ENCODE results near the gene ANO7.

Gene ANO7

DNA sequence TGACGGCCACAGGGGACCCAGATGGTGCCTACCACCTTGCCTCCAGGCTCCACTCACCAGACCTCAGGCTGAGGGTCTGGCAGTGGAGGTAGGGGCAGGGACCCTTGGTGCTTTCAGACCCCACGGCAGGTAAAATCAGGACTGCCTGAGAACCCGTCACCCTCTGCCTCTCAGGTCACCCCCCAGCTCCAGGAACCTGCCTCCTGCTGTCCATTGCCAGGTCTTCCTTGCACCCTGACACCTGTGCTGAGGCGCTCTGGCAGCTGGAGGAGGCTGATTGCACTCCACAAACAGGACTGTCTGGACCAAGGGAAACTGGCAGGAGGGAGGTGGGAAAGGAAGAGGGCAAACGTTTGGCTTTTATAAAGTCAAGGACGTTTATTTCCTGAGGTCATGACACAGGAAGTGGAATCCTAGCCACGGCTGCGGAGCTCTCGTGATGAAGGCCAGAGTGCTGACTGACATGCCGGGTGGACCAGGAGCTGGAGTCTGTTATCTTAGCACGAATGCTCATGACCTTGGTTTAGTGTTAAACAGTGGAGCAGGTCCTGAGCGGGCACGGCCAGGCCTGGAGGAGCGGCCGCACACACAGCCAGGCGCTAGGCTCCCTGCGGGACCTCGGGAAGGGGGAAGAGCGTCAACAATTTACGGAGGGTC is 40.5 kb downstream of the ANO7 start:
- no peak for DNase-seq (ENCODE audit: low read depth)

DNA sequence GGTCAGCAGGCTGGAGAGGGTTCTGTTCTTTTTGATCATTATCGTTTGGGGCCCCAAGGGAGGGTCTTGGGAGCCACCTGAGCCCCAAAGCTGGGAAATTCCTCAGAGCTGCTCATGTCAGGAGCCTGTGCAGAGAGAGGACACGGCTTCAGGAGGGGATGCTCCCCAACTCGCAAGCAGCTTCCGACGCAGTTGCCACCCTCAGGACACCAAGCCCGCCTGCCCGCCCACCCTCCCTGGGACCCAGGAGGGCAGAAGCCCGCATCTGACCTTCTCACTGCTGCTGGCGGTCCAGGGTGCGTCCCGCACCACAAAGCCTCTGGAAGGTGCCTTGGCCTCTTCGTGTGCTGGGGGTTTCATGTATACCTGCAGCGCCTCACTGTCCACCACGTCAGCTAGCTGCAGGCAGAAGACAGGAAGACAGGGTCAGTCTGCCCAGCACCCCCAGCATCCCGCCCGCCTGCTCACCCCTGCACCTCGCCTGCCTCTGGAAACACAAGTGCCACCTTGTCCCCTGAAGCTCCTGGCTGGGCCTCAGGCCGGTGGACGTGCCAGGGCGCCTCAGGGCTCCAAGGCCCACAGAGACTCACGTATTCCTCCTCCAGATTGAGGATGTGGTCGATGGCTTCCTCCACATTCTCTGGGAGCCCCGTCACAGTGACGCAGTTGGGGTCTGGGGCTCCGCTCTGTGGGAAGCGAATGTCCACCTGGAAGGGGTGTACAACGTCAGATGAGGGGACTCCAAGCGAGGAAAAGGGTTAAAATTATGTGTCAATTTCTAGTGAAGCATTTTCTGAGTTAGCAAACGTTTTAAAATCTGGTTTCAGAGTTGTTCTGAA is 41.3 kb downstream of the ANO7 start:
- no peak for DNase-seq (ENCODE audit: low read depth)

DNA sequence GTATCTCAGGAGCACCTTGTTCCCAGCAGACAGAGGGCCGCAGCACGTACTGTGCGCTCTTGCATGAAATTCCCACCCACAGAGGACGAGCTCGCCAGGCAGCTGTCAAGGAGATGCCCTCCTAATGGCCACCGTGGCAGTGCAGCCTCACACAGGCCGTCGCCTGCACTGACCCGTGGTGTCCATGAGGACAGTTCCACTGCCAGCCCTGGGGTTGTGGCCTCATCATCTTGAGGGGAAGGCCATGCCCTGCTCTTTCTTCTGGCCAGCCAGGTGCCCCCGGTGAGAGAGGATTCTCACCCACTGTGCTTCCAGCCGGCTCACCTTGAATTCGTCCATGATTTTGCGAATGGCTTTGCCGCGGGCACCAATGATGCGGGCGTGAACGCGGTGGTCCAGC is 42.0 kb downstream of the ANO7 start:
- no peak for DNase-seq (ENCODE audit: low read depth)

DNA sequence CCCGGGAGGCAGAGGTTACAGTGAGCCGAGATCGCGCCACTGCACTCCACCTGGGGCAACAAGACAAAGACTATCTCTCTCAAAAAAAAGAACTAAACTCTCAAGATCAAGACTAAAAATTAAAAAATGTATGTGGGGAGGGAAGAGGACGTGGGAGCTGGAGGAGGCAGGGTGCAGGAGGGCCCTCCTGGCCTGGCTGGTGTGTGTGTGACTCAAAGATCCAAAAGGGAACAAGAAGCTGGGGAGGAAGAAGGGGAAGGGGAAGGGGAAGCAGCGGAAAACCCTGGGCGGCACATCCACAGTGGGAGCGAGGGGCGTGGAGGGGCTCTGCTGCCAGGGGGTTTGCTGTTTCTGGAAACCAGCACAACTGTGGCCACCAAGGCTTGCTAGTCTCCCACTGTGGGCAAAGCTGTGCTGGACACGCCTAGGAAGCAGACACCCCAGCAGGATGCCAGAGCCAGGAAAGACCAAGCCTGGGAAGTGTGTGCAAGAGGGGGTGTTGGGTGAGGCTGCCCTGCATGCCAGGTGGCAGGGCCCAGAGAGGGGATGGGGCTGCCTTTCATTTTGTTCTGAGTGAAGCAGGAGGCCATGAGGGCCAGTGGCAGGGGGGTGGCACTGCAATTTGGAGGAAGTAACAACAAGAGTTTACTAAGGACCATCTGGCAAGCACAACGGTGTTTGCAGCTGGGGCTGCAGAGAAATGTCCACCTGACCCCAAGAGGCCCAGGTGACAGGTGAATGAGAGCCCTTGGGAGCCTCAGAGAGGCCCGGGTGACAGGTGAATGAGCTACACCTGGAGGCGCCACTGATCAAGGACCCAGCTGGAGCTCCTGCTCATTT is 44.5 kb downstream of the ANO7 start:
- DNase-seq (ENCODE audit: low read depth): no peak

DNA sequence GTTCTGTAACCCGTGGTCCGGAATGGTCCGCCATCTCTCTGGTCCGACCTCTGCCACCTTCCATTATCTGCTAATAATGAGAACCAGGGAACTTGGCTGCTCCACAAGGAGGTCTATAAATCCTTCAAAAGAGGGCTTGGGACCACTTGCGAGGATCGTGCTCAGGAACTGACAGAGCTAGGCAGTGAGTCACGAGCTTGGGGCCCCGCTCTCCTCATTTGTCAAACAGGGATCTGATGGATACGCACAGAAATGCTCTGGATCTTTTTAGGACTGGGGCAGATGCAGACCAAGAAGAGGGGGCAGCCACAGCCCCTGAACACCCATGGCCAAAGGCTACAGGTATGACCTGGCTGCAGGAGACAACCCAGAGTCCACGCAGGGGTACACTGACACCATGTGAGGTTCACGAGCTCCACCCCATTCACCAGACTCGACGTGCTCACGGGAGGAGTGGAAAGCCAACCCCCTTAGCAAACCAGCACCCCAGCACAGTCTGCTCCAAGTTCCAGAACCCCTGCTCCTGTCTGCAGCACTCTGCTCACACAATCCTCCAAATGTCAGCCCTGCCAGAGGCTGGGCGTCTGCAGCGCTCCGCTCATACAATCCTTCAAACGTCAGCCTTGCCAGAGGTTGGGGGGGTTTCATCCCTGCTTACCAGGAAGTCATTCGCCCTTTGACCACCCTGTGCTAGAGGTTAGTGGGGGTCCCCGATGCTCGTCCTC is 45.8 kb downstream of the ANO7 start:
- DNase-seq (ENCODE audit: low read depth): no peak

DNA sequence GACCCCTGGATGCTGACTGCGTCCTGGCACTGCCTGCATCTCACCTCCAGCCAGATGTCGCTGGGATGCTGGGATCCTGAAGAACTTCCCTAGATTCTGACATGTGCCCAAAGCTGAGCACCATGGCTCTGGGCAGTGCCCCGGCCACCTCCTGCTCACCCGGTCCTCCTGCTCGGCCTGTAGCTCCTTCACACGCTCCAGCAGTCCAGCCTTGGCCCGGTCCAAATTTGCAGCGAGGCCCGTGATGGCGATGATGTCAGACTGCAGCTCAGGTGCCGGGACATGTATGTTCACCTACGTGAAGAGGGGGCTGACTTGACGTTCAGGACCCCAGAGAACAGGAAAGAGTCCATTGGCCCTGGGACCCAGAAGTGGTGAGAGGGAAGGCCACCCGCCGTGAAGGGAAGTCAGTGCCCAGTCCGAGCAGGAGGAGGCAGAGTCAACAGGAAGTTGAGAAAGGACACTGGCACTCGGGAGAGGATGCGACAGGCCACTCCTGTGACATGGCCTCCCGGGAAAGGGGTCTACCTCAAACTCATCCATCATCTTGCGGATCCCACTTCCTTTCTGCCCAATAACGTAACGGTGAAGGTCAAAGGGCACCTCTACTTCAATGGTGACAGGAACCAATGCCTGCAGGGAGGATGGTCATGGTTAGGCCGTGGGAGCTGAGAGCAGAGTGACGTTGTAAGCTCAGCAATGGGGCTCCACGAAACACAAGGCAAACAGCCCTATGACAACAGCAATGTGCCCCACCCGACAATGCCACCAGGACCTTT is 46.7 kb downstream of the ANO7 start:
- no peak for DNase-seq (ENCODE audit: low read depth)

DNA sequence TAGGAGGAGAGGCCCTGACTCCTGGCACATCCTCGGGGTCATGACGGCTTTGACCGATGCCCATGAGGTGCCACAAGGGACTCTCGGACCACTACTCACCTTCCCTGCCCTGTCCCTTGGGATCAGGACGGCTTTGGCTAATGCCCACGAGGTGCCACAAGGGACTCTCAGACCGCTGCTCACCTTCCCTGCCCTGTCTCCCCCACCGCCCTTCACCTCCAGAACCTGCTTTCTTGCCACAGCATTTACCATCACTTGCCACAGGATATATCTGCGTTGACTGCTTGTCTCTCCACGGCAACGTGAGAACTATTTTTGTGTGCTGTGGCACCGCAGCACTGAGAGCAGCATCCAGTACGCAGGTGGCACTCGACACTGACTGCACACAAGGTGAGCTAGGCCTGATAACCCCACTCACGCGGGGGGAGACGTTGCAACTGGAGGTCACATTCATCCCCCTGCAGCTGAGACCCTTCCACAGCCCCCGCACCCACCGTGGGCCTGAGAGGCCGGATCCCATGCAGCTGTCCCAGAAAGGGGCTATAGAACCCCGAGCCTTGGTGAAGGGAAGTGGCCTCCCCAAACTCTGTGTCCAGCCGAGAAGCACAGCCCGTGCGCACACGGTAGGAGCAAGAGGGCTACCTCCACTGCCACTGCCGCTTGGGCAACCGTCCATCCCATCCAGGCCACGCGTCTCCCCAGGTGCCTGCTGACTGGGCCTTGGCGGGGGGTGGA is 47.5 kb downstream of the ANO7 start:
- DNase-seq (ENCODE audit: low read depth): no peak

DNA sequence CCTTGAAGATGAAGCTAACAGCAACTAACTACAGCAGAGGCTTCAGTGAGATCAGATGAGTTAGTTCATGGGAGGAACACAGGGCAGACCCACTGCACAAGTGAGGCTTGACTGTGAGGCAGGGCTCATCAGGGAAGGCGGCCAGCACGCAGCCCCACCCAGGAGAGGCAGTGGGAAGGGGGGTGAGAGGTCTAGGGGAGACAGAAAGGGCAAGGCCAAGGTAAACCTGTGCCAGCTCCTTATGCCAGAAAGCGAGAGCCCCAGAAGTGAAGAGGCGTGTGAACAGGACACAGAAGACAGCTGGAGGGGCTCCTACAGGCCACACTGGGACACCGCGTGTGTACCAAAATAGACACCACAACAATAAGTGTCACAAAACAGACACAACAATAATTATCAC is 48.6 kb downstream of the ANO7 start:
- no peak for DNase-seq (ENCODE audit: low read depth)

DNA sequence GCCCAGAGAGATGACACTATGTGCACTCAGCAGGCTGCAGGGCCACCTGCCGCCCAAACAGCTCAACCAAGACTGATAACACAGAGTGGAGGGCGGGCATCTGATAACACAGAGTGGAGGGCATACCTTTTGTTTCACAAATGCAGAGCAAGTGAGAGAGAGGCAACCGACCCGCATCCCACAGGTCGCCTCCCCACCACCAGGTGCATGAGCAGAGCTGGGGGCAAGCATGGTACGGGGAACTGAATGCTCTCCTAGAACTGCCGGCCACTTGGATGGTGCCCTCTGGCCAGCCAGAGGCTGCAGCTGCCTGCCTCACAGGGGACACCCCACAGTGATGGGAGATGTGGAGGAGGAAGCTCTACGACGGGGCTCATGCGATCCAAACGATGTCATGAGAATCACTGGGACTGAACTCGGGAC is 49.5 kb downstream of the ANO7 start:
- no peak for DNase-seq (ENCODE audit: low read depth)

DNA sequence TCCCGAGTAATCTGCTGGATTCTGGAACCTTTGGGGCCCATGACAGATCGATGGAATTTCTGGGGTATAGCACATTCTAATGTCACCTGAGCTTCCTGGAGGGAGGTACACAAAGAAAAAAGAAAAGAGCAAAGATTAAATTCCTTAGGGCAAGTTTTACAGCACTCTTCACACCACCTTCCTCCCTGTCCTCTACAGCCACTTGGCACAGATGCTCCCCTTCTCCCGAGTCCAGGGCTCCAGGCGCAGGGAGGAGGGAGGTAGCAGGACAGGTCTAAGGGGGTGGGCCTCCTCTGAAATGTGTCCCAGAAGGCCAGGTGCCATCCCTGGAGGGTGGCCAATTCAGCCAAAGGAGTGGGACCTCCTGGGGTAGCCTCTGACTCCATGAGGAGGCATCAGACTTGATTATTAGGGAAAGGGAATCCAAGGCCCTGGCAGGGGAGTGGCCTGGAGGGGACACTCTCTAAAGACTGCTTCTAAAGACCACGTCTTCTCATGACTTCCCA is 50.3 kb downstream of the ANO7 start:
- no peak for DNase-seq (ENCODE audit: low read depth)

DNA sequence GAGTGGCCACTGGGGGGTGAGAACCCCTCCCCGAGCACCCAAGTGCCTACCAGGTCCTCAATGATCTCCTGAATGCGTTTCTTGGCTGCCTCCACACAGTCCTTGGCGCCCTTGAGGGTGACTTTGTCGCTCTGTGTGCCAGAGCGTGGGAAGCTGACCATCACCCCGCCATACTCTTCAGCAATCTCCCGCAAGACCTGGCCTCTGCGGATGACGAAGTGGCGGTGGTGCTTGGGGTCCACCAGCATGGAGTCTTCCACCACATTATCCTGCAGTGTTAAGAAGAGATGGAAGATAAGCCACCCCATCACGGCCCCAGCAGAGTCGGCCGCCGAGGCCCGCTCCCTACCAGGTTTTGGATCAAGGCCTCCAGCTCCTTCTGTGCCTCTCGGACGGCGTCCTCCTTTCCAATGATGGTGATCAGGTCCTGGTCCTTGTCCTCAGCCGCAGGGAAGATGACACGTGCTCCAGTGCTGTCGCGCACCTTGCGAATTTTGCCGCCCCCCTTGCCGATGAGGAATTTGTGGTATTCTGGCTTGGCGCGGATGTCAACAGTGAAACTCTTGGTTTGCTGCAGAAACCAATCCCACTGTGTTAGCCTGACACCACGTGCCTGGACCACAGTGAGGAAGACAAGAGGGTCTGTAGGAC is 51.2 kb downstream of the ANO7 start:
- DNase-seq (ENCODE audit: low read depth): no peak

DNA sequence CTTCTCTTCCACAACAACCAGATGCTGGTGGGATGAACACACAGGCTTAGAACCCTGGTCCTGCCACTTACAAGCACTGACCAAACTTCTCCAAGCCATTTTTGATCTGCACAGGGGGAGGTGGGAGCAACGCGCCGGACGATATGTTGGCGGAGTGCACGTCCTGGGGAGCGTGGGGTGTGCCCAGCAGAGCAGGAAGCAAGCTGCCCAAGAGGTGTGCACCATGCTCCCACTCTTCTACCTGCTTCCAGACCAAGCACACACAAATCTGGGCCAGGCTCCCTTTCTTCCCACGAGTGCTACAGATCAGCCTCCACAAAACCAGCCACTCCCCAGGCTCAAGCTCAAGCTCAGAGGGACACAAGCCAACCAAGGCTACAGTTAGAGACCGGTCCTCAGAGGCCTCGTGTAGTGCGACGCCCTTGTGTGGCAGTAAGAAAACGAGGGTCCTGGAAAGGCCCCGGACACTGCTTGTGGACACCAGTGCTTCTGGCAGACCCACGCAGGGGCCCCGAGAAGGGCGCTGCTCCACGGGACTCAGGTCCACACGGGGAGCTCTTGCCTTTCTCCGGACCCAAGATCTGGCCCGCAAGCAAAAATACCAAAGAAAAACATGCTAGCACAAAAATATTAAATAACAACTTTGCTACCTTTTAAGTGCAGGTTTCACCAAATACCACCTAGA is 52.0 kb downstream of the ANO7 start:
- no peak for DNase-seq (ENCODE audit: low read depth)

DNA sequence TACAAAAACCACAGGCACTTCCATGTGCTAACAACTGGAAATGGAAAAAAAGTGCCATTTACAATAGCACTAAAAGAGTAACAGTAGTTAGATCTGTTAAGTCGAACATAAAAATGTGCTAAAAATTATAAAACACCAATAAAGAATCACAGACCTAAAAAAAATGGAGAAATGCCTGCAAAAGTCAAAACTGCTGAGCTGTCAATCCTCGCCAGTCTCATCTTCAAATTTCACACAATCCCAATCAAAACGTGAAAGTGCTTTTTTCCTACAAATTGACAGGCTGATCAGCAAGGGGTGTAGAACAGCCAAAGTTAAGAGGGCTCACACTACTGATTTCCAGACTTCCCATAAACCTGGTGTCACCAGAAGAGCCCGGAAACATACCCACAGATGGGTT is 53.2 kb downstream of the ANO7 start:
- no peak for DNase-seq (ENCODE audit: low read depth)

DNA sequence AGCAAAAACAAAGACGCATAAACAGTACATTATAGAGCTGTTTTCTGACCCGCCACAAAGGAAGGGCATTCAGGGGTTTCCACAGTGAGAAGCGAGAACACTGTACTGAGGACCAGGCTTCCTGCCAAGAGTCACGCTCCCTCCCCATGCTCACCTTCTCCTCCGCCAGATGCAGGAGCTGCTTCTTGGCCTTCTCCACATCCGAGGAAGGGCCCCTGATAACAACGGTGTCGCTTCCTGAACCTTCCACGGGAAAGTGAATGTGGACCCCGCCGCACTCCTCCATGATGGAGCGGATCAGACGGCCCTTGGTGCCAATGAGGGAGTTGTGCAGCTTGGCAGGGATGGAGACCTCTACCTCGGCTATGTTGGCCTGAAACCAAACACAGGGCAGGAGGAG is 53.8 kb downstream of the ANO7 start:
- no peak for DNase-seq (ENCODE audit: low read depth)

DNA sequence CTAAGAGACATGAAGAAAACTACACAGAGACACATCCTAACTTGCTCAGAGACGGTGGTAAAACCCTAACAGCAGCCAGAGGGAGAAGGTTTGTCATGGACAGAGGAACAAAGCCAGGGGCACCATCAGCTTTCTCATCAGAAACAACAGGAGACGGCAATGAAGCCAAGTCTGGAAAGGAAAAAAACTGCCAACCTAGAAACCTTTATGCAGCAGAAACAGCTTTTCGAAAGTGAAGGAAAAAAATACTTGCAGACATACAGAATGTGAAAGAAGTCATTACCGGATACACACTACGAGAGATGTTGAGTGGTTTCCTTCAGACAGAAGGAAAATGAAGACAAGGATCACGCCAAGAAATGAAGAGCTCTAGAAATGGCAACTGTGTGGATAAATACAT is 55.9 kb downstream of the ANO7 start:
- DNase-seq (ENCODE audit: low read depth): no peak

DNA sequence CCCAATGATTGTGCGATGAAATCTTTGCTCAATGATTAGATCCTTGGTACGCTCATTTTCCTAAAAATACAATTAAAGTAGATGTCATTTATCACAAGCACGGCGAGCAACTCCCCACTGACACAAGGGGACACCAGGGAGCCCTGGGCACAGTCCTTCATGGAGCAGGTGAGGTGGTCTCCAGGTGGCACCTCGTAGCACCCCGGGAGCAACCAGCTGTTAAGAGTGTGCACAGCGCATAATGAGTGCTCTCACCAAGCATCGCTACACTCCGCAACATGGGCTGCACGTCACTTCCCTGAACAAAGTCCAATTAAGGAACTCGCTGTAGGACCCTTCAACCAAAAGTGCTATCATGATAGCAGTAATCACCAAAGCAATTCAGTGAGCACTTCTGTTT is 59.8 kb downstream of the ANO7 start:
- DNase-seq (ENCODE audit: low read depth): no peak

DNA sequence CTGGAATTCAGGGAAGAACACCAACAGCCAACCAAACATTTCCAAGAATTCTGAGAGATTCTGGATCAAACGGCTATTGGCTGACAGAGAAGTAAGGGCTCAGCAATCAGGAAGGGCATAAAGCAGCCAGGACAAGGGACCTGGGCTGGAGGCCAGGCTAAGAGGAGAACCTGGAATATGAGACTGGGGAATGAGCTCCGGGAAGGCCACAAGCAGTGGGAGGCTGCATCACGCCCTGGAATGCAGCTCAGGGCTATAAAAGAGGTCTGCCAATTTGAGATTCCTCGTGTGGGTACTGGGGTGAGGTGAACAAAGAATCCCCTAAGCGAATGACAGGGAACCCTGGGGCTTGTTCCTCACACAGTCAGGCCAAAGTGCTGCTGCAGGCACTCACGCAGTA is 60.4 kb downstream of the ANO7 start:
- no peak for DNase-seq (ENCODE audit: low read depth)

DNA sequence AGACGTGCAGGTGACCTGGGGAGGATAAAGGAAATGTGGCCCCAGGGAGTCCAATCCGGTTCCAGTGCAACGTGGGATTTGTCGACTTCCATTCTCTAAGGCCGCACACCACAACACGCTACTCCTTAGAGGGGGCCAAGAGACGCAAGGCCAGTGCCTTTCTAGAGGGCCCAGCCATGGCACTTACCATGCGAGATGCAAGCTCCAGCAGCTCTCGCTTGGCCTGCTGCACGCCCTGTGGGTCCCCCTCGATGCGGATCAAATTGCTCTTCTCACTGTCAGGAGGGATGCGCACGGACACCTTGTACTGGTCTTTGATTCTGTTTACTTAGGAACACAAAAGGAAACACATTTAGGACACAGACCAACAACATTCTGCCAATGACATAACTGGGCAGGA is 61.2 kb downstream of the ANO7 start:
- no peak for DNase-seq (ENCODE audit: low read depth)

DNA sequence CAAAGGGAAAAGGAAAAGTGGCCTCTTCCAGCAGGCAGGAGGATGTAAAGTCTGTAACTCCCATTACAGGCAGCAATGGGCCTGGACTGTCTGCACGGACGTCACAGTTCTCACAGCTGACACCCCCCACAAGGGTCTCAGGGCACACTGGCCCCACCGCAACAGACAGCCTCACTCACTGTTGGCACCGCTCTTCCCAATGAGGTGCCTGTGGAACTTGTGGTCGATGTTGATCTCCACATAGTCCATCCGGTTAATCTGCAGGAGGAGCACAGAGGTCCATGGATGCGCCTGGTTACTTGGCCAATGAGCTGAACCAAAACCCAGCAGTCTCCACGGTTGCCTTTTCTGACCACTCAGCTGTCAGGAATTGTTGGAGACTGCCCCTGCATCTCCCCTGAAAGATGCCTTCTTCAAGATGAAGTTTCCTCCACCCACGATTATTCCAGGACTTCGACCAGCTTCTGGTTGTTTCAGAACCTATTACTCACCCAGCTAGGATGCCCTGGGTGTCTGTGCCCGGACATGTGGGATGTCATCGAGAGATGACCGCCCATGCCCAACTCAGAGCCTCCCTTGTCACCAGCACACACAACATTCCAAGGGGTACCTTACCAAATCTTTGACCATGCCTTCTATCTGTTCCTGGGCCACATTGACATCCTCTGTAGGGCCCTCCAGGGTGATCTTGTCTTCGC is 64.5 kb downstream of the ANO7 start:
- no peak for DNase-seq (ENCODE audit: low read depth)
